HG02588 (cell line): Measurements from ENCODE around the gene MYMX.
A peak's percentile ranks its signal among the peaks of the same experiment; 100 is the strongest.

ENCODE experiments used
- ATAC-seq: cut with Tn5 transposase; IDR thresholded peaks from one replicate; pipeline ENCODE4 v1.9.1; 2021; ENCODE audit warnings: mild to moderate bottlenecking, moderate library complexity; ENCODE audit not compliant: unreplicated experiment

The MYMX gene

GRCh38 chr6:44219053-44219814, 2.5 kb downstream of the MYMX start:
- ATAC-seq: peak; percentile 38

GRCh38 chr6:44219815-44220784, 3.4 kb downstream of the MYMX start:
- ATAC-seq: no peak

- no peak for ATAC-seq
These were observed 4.2 kb downstream of the MYMX start for GRCh38 chr6:44220913-44221290.

GRCh38 chr6:44221291-44221960, 4.7 kb downstream of the MYMX start:
- no peak for ATAC-seq

GRCh38 chr6:44221961-44222335, 5.2 kb downstream of the MYMX start:
- ATAC-seq: no peak

GRCh38 chr6:44222486-44223318, 6.0 kb downstream of the MYMX start:
- ATAC-seq: no peak

- peak; percentile 44 for ATAC-seq
These were observed 6.7 kb downstream of the MYMX start, which contains the start of gene SLC29A1 for GRCh38 chr6:44223319-44224028. Gene SLC29A1 (plus strand): TSS chr6:44223595. CDS start chr6:44227314, 3,719 bp downstream.

GRCh38 chr6:44224029-44224964, 7.6 kb downstream of the MYMX start:
- no peak for ATAC-seq

GRCh38 chr6:44224965-44225305, 8.2 kb downstream of the MYMX start:
- ATAC-seq: no peak

GRCh38 chr6:44225579-44226325, 9.0 kb downstream of the MYMX start:
- no peak for ATAC-seq

- ATAC-seq: no peak
These were observed 9.8 kb downstream of the MYMX start for GRCh38 chr6:44226368-44227147.

- no peak for ATAC-seq
These were observed 10.5 kb downstream of the MYMX start for GRCh38 chr6:44227148-44227793.

GRCh38 chr6:44228031-44228430, 11.3 kb downstream of the MYMX start:
- no peak for ATAC-seq

GRCh38 chr6:44228433-44228832, 11.7 kb downstream of the MYMX start:
- no peak for ATAC-seq

- ATAC-seq: no peak
These were observed 12.1 kb downstream of the MYMX start for GRCh38 chr6:44228836-44229235.

GRCh38 chr6:44229376-44230033, 12.8 kb downstream of the MYMX start:
- no peak for ATAC-seq
